ENCODE data around the gene SUGP2. TPM values are rescaled to one million over a fixed set of nuclear protein-coding genes. Genes with fewer than 3 reads are reported as not detected.

Gene SUGP2
- total and polyA plus RNA-seq, 5 experiments from 2014 or later = 7.4 to 136 (median 8.2) TPM

GRCh38 chr19:18995804-18996241, 37.5 kb downstream of the SUGP2 start:
- peaks cover 18 to 25% (median 23%) of the 10 kb centered on the region in 4 donors for H3K4me1 Mint-ChIP-seq
- DNase-seq = no peak
- peaks cover 0 to 60% (median 15%) of the 10 kb centered on the region in 3 donors for H3K36me3 Mint-ChIP-seq
- no peaks in the 10 kb centered on the region for H3K9me3 Mint-ChIP-seq
- no peak overlapping the region for H3K4me3 Mint-ChIP-seq
- no peak for ATAC-seq
- POLR2A ChIA-PET = no interaction called here
- no peak overlapping the region for H3K27ac Mint-ChIP-seq
- no peaks in the 10 kb centered on the region for H3K27me3 Mint-ChIP-seq

DNA sequence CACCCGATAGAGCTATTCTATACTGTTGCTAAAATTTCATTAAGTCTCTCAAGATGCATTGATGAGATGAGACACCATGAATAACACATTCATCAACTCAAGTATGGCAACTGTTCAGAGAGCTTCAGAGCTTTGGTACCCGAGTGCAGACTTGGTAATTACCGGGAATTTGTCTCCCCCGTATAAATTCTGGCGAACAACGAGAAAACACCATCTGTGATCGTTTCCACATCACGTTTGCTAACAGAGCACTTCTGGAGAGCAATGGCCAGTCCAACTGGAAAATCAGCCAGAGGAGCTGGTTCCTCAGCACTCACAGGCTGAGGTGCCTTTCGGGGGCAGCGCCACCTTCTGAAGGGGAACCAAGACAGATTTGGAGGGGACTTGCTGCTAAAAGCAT, 40.2 kb downstream of the SUGP2 start:
- POLR2A ChIA-PET = no interaction called here
- ATAC-seq (no peak), DNase-seq (no peak)
- no peaks in the 10 kb centered on the region for H3K9me3 Mint-ChIP-seq
- peak overlapping the region in 2 of 10 donors; percentile 32 to 64 for H3K27ac Mint-ChIP-seq
- peaks cover 0 to 51% (median 14%) of the 10 kb centered on the region in 3 donors for H3K36me3 Mint-ChIP-seq
- H3K4me1 Mint-ChIP-seq = peaks cover 0 to 1% (median 0%) of the 10 kb centered on the region in 4 donors
- peaks cover 0 to under 1% (median 0%) of the 10 kb centered on the region in 5 donors for H3K27me3 Mint-ChIP-seq
- H3K4me3 Mint-ChIP-seq = no peak overlapping the region

DNA sequence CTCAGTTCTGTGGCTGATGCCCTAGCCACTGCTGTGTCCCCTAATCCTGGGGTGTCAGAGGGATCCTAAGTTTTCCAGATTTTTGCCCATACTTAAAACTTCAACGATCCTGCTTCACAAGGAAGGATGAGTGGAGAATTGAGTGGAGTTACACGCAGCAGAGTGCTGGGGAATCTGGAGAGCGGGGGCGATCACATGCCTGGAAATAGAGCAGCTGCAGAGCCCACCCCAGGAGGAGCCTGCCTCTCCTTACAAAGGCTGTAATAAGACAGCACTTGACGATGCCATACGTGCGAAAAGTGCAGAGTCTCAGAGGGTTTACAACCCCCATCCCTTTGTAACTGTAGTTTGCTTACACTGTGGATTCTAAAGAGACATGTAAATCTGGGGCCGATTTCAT, 40.6 kb downstream of the SUGP2 start:
- no peaks in the 10 kb centered on the region for H3K9me3 Mint-ChIP-seq
- H3K4me3 Mint-ChIP-seq = no peak overlapping the region
- peaks cover 0 to 4% (median 0%) of the 10 kb centered on the region in 5 donors for H3K27me3 Mint-ChIP-seq
- POLR2A ChIA-PET = no interaction called here
- no peak overlapping the region for H3K27ac Mint-ChIP-seq
- ATAC-seq (no peak), DNase-seq (no peak)
- H3K4me1 Mint-ChIP-seq = peaks cover 0 to 1% (median 0%) of the 10 kb centered on the region in 4 donors
- H3K36me3 Mint-ChIP-seq = peaks cover 0 to 51% (median 14%) of the 10 kb centered on the region in 3 donors

DNA sequence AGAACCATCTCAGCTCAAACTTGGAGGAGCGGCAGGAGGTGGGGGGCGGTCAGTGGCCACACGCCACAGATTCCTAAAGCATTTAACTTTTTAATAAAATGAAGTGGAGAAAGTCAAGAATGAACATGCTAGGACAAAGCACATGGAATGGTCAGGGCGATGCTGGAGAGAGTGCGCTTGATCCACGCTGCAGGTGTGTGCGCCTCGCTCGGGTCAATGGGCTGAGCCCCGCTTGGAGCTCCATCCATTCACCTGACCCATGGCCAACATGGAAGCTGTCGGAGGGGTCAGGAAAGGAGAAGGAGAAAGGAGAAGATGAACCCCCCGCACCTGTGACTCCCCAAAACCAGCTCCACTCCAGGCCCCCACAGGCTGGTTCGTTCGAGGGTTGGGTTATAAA, 41.8 kb downstream of the SUGP2 start:
- POLR2A ChIA-PET = no interaction called here

DNA sequence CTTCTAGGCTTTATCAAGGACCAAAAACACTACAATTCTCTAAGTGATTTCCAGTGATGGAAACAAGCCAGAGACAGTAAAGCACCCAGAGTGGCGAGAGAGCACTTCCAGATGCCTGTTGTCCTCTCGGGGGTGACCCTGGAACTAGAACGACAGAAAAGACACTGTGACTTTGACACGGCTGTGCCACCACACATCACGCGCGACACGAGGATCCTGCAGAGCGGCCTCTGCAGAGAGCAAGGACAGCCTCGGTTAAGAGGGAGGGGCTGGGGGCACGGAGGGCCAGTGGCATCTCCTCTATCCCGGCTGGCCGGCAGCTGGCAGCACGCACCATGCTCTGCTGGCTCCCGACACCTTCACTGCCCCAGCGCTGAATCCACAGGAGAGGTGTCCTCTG, 42.3 kb downstream of the SUGP2 start:
- peaks cover 0 to 44% (median 14%) of the 10 kb centered on the region in 3 donors for H3K36me3 Mint-ChIP-seq
- peak overlapping the region in 3 of 10 donors; percentile 40 to 69 (median 44) for H3K27ac Mint-ChIP-seq
- ATAC-seq = no peak
- H3K4me1 Mint-ChIP-seq = peaks cover 0 to 1% (median 0%) of the 10 kb centered on the region in 4 donors
- no peak for DNase-seq
- POLR2A ChIA-PET = no interaction called here
- peaks cover 0 to 14% (median 0%) of the 10 kb centered on the region in 5 donors for H3K27me3 Mint-ChIP-seq
- no peaks in the 10 kb centered on the region for H3K9me3 Mint-ChIP-seq
- H3K4me3 Mint-ChIP-seq = no peak overlapping the region

More for the DNA sequence above, 41.8 kb downstream of the SUGP2 start:
- Mint-ChIP-seq H3K27ac (peak overlapping the region in 1 of 10 donors; percentile 69), H3K4me3 (no peak overlapping the region), H3K4me1 (peaks cover 0 to 1% (median 0%) of the 10 kb centered on the region in 4 donors), H3K9me3 (no peaks in the 10 kb centered on the region), H3K27me3 (peaks cover 0 to 14% (median 0%) of the 10 kb centered on the region in 5 donors), H3K36me3 (peaks cover 0 to 45% (median 14%) of the 10 kb centered on the region in 3 donors)
- no peak for ATAC-seq
- DNase-seq = no peak

GRCh38 chr19:18990128-18990708, 43.1 kb downstream of the SUGP2 start:
- peaks cover 0 to 14% (median 1%) of the 10 kb centered on the region in 5 donors for H3K27me3 Mint-ChIP-seq
- POLR2A ChIA-PET = interaction anchor here (0.6 kb wide), 1 partner anchor 153 kb away, joined by 3 read pairs; no protein-coding TSS in a partner anchor
- H3K36me3 Mint-ChIP-seq = peaks cover 0 to 42% (median 14%) of the 10 kb centered on the region in 3 donors
- DNase-seq (no peak), ATAC-seq (no peak)
- no peaks in the 10 kb centered on the region for H3K9me3 Mint-ChIP-seq
- no peak overlapping the region for H3K27ac Mint-ChIP-seq
- H3K4me1 Mint-ChIP-seq = peaks cover 0 to 3% (median under 1%) of the 10 kb centered on the region in 4 donors
- H3K4me3 Mint-ChIP-seq = no peak overlapping the region

GRCh38 chr19:18989316-18989715, 44.0 kb downstream of the SUGP2 start:
- Mint-ChIP-seq H3K36me3 (peaks cover 0 to 36% (median 14%) of the 10 kb centered on the region in 3 donors), H3K4me3 (no peak overlapping the region), H3K27me3 (peaks cover 0 to 14% (median 3%) of the 10 kb centered on the region in 5 donors), H3K27ac (no peak overlapping the region), H3K9me3 (no peaks in the 10 kb centered on the region), H3K4me1 (peaks cover 0 to 3% (median under 1%) of the 10 kb centered on the region in 4 donors)
- ATAC-seq (no peak), DNase-seq (no peak)
- POLR2A ChIA-PET = interaction anchor here (0.6 kb wide), 1 partner anchor 154 kb away, joined by 3 read pairs; no protein-coding TSS in a partner anchor

GRCh38 chr19:18987456-18987855, 45.9 kb downstream of the SUGP2 start:
- Mint-ChIP-seq H3K36me3 (peaks cover 0 to 17% (median under 1%) of the 10 kb centered on the region in 3 donors), H3K4me1 (peaks cover 0 to 3% (median under 1%) of the 10 kb centered on the region in 4 donors), H3K27me3 (peaks cover 0 to 21% (median 6%) of the 10 kb centered on the region in 5 donors), H3K9me3 (no peaks in the 10 kb centered on the region), H3K27ac (peak overlapping the region in 1 of 10 donors; percentile 31), H3K4me3 (no peak overlapping the region)
- POLR2A ChIA-PET = no interaction called here
- ATAC-seq (no peak), DNase-seq (no peak)

GRCh38 chr19:18985257-18985656, 48.1 kb downstream of the SUGP2 start:
- Mint-ChIP-seq H3K27me3 (peaks cover 0 to 29% (median 7%) of the 10 kb centered on the region in 5 donors), H3K4me3 (no peak overlapping the region), H3K9me3 (no peaks in the 10 kb centered on the region), H3K27ac (peak overlapping the region in 1 of 10 donors; percentile 67), H3K4me1 (peaks cover 0 to 3% (median 0%) of the 10 kb centered on the region in 4 donors), H3K36me3 (no peaks in the 10 kb centered on the region)
- POLR2A ChIA-PET = no interaction called here
- ATAC-seq (no peak), DNase-seq (no peak)

DNA sequence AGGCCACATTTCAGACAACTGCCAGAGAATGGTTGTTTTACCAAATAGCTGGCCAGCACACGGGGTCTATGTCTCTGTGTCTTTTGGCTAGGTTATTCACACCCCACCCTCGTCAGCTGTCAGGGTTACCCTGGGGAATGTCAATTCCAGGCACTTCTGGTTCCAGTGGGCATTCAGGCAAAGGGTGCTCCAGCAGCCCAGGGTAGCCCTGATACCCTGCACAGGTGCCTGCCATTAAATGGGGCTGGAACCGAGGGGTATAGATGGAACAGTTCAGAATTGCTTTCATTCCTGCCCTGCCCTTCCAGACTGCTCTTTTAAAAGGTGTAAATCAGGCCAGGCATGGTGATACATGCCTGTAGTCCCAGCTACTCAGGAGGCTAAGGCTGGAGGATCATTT, 49.1 kb downstream of the SUGP2 start:
- Mint-ChIP-seq H3K4me1 (peaks cover 0 to 3% (median 0%) of the 10 kb centered on the region in 4 donors), H3K36me3 (no peaks in the 10 kb centered on the region), H3K27ac (no peak overlapping the region), H3K4me3 (no peak overlapping the region), H3K27me3 (peaks cover 0 to 31% (median 7%) of the 10 kb centered on the region in 5 donors), H3K9me3 (no peaks in the 10 kb centered on the region)
- POLR2A ChIA-PET = no interaction called here
- ATAC-seq (no peak), DNase-seq (no peak)

- POLR2A ChIA-PET = interaction anchor here (0.6 kb wide), 1 partner anchor 45 kb away, joined by 4 read pairs; no protein-coding TSS in a partner anchor
- Mint-ChIP-seq H3K27me3 (peaks cover 0 to 34% (median 7%) of the 10 kb centered on the region in 5 donors), H3K36me3 (no peaks in the 10 kb centered on the region), H3K4me1 (peaks cover 0 to 3% (median 0%) of the 10 kb centered on the region in 4 donors), H3K9me3 (no peaks in the 10 kb centered on the region), H3K4me3 (no peak overlapping the region), H3K27ac (peak overlapping the region in 1 of 10 donors; percentile 18)
- no peak for ATAC-seq
- no peak for DNase-seq
Measured at GRCh38 chr19:18982669-18983068, 50.6 kb downstream of the SUGP2 start.

- POLR2A ChIA-PET = no interaction called here
- H3K36me3 Mint-ChIP-seq = no peaks in the 10 kb centered on the region
- H3K27me3 Mint-ChIP-seq = peaks cover 0 to 27% (median 1%) of the 10 kb centered on the region in 5 donors
- H3K4me1 Mint-ChIP-seq = peaks cover 0 to 3% (median 0%) of the 10 kb centered on the region in 4 donors
- DNase-seq (no peak), ATAC-seq (no peak)
- no peak overlapping the region for H3K4me3 Mint-ChIP-seq
- H3K9me3 Mint-ChIP-seq = no peaks in the 10 kb centered on the region
- no peak overlapping the region for H3K27ac Mint-ChIP-seq
Measured at GRCh38 chr19:18980432-18981020, 52.8 kb downstream of the SUGP2 start.

DNA sequence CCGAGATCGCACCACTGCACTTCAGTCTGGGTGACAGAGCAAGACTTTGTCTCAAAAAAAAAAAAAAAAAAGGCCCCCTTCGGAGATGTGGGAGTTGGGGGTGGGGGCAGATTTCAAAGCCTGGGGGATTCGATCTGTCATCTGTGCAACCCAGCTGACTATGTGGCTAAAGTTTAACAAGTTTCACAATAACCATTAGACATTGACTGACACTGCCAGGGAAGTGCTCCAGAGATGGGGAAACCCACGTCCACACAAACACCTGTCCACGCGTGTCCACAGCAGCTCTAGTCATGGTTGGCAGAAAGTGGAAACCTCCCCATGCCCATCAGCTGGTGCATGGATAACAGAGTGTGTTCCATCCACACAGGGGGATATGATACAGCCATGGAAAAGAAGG, 54.7 kb downstream of the SUGP2 start:
- no peak for ATAC-seq
- POLR2A ChIA-PET = no interaction called here
- Mint-ChIP-seq H3K4me3 (no peak overlapping the region), H3K4me1 (no peaks in the 10 kb centered on the region), H3K27ac (no peak overlapping the region), H3K9me3 (no peaks in the 10 kb centered on the region), H3K36me3 (no peaks in the 10 kb centered on the region), H3K27me3 (peaks cover 0 to 18% (median 1%) of the 10 kb centered on the region in 5 donors)
- DNase-seq = no peak
